ENCODE results near the gene ALPL.

Gene ALPL

GRCh38 chr1:21618561-21619374 lies 109.5 kb downstream of the ALPL start:
- H3K9me2 ChIP-seq (replicated peaks; ENCODE audit: insufficient read depth, low read length) = no peaks in the 10 kb centered on the region
- H3K4me2 ChIP-seq (ENCODE audit: low read depth, low read length, poor library complexity, severe bottlenecking) = no peak overlapping the region
- no peak overlapping the region for H3K27ac ChIP-seq (ENCODE audit: low read depth, low read length)
- H3K9ac ChIP-seq (ENCODE audit: low read length) = no peak overlapping the region
- H3K9me3 ChIP-seq (ENCODE audit: insufficient read depth, low read length) = no peaks in the 10 kb centered on the region
- no peaks in the 10 kb centered on the region for H3F3A ChIP-seq (ENCODE audit: insufficient read depth)
- no peak overlapping the region for H2AFZ ChIP-seq (ENCODE audit: low read depth, low read length, severe bottlenecking)
- no peaks in the 10 kb centered on the region for H4K20me1 ChIP-seq (ENCODE audit: low read depth, low read length)
- TF ChIP-seq CTCF (IDR thresholded peaks at IDR 0.05; ENCODE audit: insufficient read depth, low read length, poor library complexity, severe bottlenecking) = no peak
- TF ChIP-seq EZH2phosphoT487 (conservative IDR thresholded peaks at IDR 0.05; ENCODE audit: low read length) = no peak
- H3K36me3 ChIP-seq (ENCODE audit: low read length) = no peaks in the 10 kb centered on the region
- H3K79me2 ChIP-seq (ENCODE audit: insufficient read depth, low read length) = no peaks in the 10 kb centered on the region
- no peaks in the 10 kb centered on the region for H3K27me3 ChIP-seq (ENCODE audit: low read length)
- H3K4me3 ChIP-seq (ENCODE audit: insufficient read depth, low read length, poor library complexity, severe bottlenecking) = no peak overlapping the region

GRCh38 chr1:21619375-21619947 lies 110.2 kb downstream of the ALPL start:
- Histone ChIP-seq H3K27ac (ENCODE audit: low read depth, low read length) (no peak overlapping the region), H3K4me3 (ENCODE audit: insufficient read depth, low read length, poor library complexity, severe bottlenecking) (no peak overlapping the region), H3K9me2 (replicated peaks; ENCODE audit: insufficient read depth, low read length) (no peaks in the 10 kb centered on the region), H2AFZ (ENCODE audit: low read depth, low read length, severe bottlenecking) (no peak overlapping the region), H3K4me2 (ENCODE audit: low read depth, low read length, poor library complexity, severe bottlenecking) (no peak overlapping the region), H3K79me2 (ENCODE audit: insufficient read depth, low read length) (no peaks in the 10 kb centered on the region), H3K27me3 (ENCODE audit: low read length) (no peaks in the 10 kb centered on the region), H3K36me3 (ENCODE audit: low read length) (no peaks in the 10 kb centered on the region), H3K9ac (ENCODE audit: low read length) (no peak overlapping the region), H3F3A (ENCODE audit: insufficient read depth) (no peaks in the 10 kb centered on the region), H4K20me1 (ENCODE audit: low read depth, low read length) (no peaks in the 10 kb centered on the region), H3K9me3 (ENCODE audit: insufficient read depth, low read length) (no peaks in the 10 kb centered on the region)
- TF ChIP-seq EZH2phosphoT487 (conservative IDR thresholded peaks at IDR 0.05; ENCODE audit: low read length) (no peak), CTCF (IDR thresholded peaks at IDR 0.05; ENCODE audit: insufficient read depth, low read length, poor library complexity, severe bottlenecking) (no peak)

GRCh38 chr1:21620011-21620410 lies 110.8 kb downstream of the ALPL start:
- H3K9ac ChIP-seq (ENCODE audit: low read length) = no peak overlapping the region
- TF ChIP-seq EZH2phosphoT487 (conservative IDR thresholded peaks at IDR 0.05; ENCODE audit: low read length) = no peak
- no peak for TF ChIP-seq CTCF (IDR thresholded peaks at IDR 0.05; ENCODE audit: insufficient read depth, low read length, poor library complexity, severe bottlenecking)
- H3K9me2 ChIP-seq (replicated peaks; ENCODE audit: insufficient read depth, low read length) = no peaks in the 10 kb centered on the region
- no peak overlapping the region for H3K27ac ChIP-seq (ENCODE audit: low read depth, low read length)
- no peaks in the 10 kb centered on the region for H3K79me2 ChIP-seq (ENCODE audit: insufficient read depth, low read length)
- no peak overlapping the region for H2AFZ ChIP-seq (ENCODE audit: low read depth, low read length, severe bottlenecking)
- no peaks in the 10 kb centered on the region for H4K20me1 ChIP-seq (ENCODE audit: low read depth, low read length)
- H3K27me3 ChIP-seq (ENCODE audit: low read length) = no peaks in the 10 kb centered on the region
- H3K4me2 ChIP-seq (ENCODE audit: low read depth, low read length, poor library complexity, severe bottlenecking) = no peak overlapping the region
- no peaks in the 10 kb centered on the region for H3K36me3 ChIP-seq (ENCODE audit: low read length)
- no peaks in the 10 kb centered on the region for H3K9me3 ChIP-seq (ENCODE audit: insufficient read depth, low read length)
- no peak overlapping the region for H3K4me3 ChIP-seq (ENCODE audit: insufficient read depth, low read length, poor library complexity, severe bottlenecking)
- no peaks in the 10 kb centered on the region for H3F3A ChIP-seq (ENCODE audit: insufficient read depth)
